SW480 (cell line): Measurements from ENCODE around the gene ANKS1B.
A peak's percentile ranks its signal among the peaks of the same experiment; 100 is the strongest.
"Not testable (repeated sequence)": the region's sequence is repeated elsewhere in the genome, so short reads cannot be mapped to it uniquely, and the experiment has no call there.

Experiments used
- DNase-seq: peaks from one replicate; pipeline ENCODE4 v3.0.0-alpha.2; 2016; ENCODE audit warnings: low spot score

Gene ANKS1B

GRCh38 chr12:99861731-99862130 lies 123.0 kb downstream of the ANKS1B start:
- DNase-seq, result no peak

- DNase-seq, result no peak
Observed at GRCh38 chr12:99859126-99859525, 125.6 kb downstream of the ANKS1B start.

GRCh38 chr12:99852666-99853065 lies 132.1 kb downstream of the ANKS1B start:
- DNase-seq, result no peak

GRCh38 chr12:99847936-99848335 lies 136.8 kb downstream of the ANKS1B start:
- DNase-seq, result no peak

- DNase-seq, result no peak
Observed at GRCh38 chr12:99834710-99835109, 150.0 kb downstream of the ANKS1B start.

GRCh38 chr12:99833397-99833796 lies 151.3 kb downstream of the ANKS1B start:
- DNase-seq, result no peak

GRCh38 chr12:99824900-99825542 lies 159.7 kb downstream of the ANKS1B start:
- no peak for DNase-seq

GRCh38 chr12:99822273-99822672 lies 162.5 kb downstream of the ANKS1B start:
- DNase-seq, result no peak

- DNase-seq, result peak; percentile 35
Observed at GRCh38 chr12:99810718-99811593, 173.8 kb downstream of the ANKS1B start.

GRCh38 chr12:99809909-99810308 lies 174.8 kb downstream of the ANKS1B start:
- no peak for DNase-seq

- DNase-seq, result no peak
Observed at GRCh38 chr12:99806304-99806703, 178.4 kb downstream of the ANKS1B start.

- no peak for DNase-seq
Observed at GRCh38 chr12:99804715-99805114, 180.0 kb downstream of the ANKS1B start.

GRCh38 chr12:99800605-99801004 lies 184.1 kb downstream of the ANKS1B start:
- no peak for DNase-seq

GRCh38 chr12:99797931-99798330 lies 186.8 kb downstream of the ANKS1B start:
- DNase-seq, result not testable (repeated sequence)

- DNase-seq, result no peak
Observed at GRCh38 chr12:99783421-99783820, 201.3 kb downstream of the ANKS1B start.

GRCh38 chr12:99772274-99772673 lies 212.5 kb downstream of the ANKS1B start:
- DNase-seq, result no peak

GRCh38 chr12:99771659-99772058 lies 213.1 kb downstream of the ANKS1B start:
- no peak for DNase-seq

- DNase-seq, result no peak
Observed at GRCh38 chr12:99769396-99769980, 215.2 kb downstream of the ANKS1B start.

- no peak for DNase-seq
Observed at GRCh38 chr12:99768758-99769157, 216.0 kb downstream of the ANKS1B start.

GRCh38 chr12:99767809-99768208 lies 216.9 kb downstream of the ANKS1B start:
- DNase-seq, result peak; percentile 25

GRCh38 chr12:99766408-99766807 lies 218.3 kb downstream of the ANKS1B start:
- DNase-seq, result no peak

GRCh38 chr12:99765469-99766114 lies 219.1 kb downstream of the ANKS1B start:
- DNase-seq, result no peak

GRCh38 chr12:99759444-99759843 lies 225.3 kb downstream of the ANKS1B start:
- no peak for DNase-seq
